ENCODE results near the gene CLDN6. TPM values are rescaled to one million over a fixed set of nuclear protein-coding genes. Genes with fewer than 3 reads are reported as not detected.
A peak's percentile ranks its signal among the peaks of the same experiment; 100 is the strongest.

CLDN6 gene
- total and polyA plus RNA-seq, 2 of the 13 experiments (the other 11 are each of a cell fraction or from before 2014, with no cell fraction given) = 5.9 to 7.6 TPM

DNA sequence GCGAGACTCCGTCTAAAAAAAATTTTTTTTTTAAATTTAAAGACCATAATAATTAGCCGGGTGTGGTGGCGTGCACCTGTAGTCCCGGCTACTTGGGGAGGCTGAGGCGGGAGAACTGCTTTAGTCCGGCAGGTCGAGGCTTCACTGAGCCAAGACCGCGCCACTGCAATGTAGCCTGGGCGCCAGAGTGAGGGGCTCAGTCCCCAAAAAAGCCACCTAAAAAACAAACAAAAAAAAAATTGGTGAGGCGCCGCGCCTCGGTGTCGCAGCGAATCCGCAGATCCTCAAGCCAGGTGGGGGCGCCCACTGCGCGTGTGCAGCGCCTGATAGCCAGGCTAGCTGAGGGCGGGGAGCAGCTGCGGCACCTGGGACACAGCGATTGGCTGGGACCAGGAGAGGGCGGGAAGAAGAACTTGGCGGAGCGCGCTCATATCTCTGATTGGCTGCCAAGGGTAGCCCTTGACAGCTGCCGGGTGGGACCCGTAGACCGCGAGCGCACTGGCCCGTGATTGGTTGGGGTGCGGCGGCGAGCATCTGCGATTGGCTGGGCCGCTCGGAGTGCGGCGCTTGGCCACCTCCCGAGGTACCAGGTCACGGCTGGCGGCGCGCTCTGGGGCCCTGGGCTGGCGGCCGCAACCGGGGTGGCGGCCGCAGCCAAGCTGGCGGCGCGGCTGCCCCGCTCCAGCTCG lies 14.3 kb downstream of the CLDN6 start (continued):
- TF ChIP-seq ELF4 (CRISPR knock-in tag; IDR thresholded peaks at IDR 0.05; ENCODE audit: borderline replicate concordance) = no peak
- TF ChIP-seq NFKBIZ (CRISPR knock-in tag; IDR thresholded peaks at IDR 0.05) = 0 out of 2 replicates have a peak, but pooled peaks have one; percentile 19
- TF ChIP-seq HMGA1 (CRISPR knock-in tag; conservative IDR thresholded peaks at IDR 0.05) = no peak
- TF ChIP-seq SAFB2 (CRISPR knock-in tag; IDR thresholded peaks at IDR 0.05; ENCODE audit: borderline replicate concordance, low read depth) = no peak
- TF ChIP-seq ZNF777 (CRISPR knock-in tag; IDR thresholded peaks at IDR 0.05) = no peak
- TF ChIP-seq, protein P1, sequence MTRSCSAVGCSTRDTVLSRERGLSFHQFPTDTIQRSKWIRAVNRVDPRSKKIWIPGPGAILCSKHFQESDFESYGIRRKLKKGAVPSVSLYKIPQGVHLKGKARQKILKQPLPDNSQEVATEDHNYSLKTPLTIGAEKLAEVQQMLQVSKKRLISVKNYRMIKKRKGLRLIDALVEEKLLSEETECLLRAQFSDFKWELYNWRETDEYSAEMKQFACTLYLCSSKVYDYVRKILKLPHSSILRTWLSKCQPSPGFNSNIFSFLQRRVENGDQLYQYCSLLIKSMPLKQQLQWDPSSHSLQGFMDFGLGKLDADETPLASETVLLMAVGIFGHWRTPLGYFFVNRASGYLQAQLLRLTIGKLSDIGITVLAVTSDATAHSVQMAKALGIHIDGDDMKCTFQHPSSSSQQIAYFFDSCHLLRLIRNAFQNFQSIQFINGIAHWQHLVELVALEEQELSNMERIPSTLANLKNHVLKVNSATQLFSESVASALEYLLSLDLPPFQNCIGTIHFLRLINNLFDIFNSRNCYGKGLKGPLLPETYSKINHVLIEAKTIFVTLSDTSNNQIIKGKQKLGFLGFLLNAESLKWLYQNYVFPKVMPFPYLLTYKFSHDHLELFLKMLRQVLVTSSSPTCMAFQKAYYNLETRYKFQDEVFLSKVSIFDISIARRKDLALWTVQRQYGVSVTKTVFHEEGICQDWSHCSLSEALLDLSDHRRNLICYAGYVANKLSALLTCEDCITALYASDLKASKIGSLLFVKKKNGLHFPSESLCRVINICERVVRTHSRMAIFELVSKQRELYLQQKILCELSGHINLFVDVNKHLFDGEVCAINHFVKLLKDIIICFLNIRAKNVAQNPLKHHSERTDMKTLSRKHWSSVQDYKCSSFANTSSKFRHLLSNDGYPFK (CRISPR knock-in tag; IDR thresholded peaks at IDR 0.05; ENCODE audit: borderline replicate concordance) = peak; percentile 57; the same call in 1 of the 2 replicates
- peak; percentile 55; the same call in 1 of the 2 replicates for TF ChIP-seq NFKB2 (CRISPR knock-in tag; IDR thresholded peaks at IDR 0.05; ENCODE audit: borderline replicate concordance)
- TF ChIP-seq DPF2 (CRISPR knock-in tag; IDR thresholded peaks at IDR 0.05; ENCODE audit: borderline replicate concordance, low read depth) = no peak
- TF ChIP-seq ZNF160 (CRISPR knock-in tag; IDR thresholded peaks at IDR 0.05) = no peak
- TF ChIP-seq, protein P2, sequence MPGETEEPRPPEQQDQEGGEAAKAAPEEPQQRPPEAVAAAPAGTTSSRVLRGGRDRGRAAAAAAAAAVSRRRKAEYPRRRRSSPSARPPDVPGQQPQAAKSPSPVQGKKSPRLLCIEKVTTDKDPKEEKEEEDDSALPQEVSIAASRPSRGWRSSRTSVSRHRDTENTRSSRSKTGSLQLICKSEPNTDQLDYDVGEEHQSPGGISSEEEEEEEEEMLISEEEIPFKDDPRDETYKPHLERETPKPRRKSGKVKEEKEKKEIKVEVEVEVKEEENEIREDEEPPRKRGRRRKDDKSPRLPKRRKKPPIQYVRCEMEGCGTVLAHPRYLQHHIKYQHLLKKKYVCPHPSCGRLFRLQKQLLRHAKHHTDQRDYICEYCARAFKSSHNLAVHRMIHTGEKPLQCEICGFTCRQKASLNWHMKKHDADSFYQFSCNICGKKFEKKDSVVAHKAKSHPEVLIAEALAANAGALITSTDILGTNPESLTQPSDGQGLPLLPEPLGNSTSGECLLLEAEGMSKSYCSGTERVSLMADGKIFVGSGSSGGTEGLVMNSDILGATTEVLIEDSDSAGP (CRISPR knock-in tag; IDR thresholded peaks at IDR 0.05; ENCODE audit: borderline replicate concordance) = peak; percentile 53; the same call in 1 of the 2 replicates
- TF ChIP-seq CBX1 (IDR thresholded peaks at IDR 0.05; ENCODE audit: low read depth) = no peak
- no peak for TF ChIP-seq ZNF674 (CRISPR knock-in tag; IDR thresholded peaks at IDR 0.05; ENCODE audit: low read depth)
- peak; percentile 28; the same call in 1 of the 2 replicates for TF ChIP-seq ZMYM3 (CRISPR knock-in tag; IDR thresholded peaks at IDR 0.05)
- peak; percentile 57; the same call in 1 of the 2 replicates for TF ChIP-seq ATF7-NPFF (CRISPR knock-in tag; IDR thresholded peaks at IDR 0.05; ENCODE audit: low read depth)
- TF ChIP-seq KDM3A (CRISPR knock-in tag; IDR thresholded peaks at IDR 0.05; ENCODE audit: low read depth) = peak; percentile 99
- TF ChIP-seq SMARCC2 (IDR thresholded peaks at IDR 0.05) = no peak
- TF ChIP-seq ZNF83 (CRISPR knock-in tag; IDR thresholded peaks at IDR 0.05; ENCODE audit: borderline replicate concordance) = no peak
- TF ChIP-seq ZNF550 (CRISPR knock-in tag; IDR thresholded peaks at IDR 0.05; ENCODE audit: borderline replicate concordance) = no peak
- TF ChIP-seq MLLT10 (CRISPR knock-in tag; IDR thresholded peaks at IDR 0.05) = no peak
- TF ChIP-seq ZFP41 (CRISPR knock-in tag; IDR thresholded peaks at IDR 0.05; ENCODE audit: borderline replicate concordance) = no peak
- no peak for TF ChIP-seq ZSCAN22 (CRISPR knock-in tag; IDR thresholded peaks at IDR 0.05)
- TF ChIP-seq IKZF4 (CRISPR knock-in tag; IDR thresholded peaks at IDR 0.05; ENCODE audit: borderline replicate concordance, low read depth, not compliant biosample characterization) = no peak
- TF ChIP-seq PHF20 (CRISPR knock-in tag; IDR thresholded peaks at IDR 0.05) = no peak
- TF ChIP-seq, protein P3, sequence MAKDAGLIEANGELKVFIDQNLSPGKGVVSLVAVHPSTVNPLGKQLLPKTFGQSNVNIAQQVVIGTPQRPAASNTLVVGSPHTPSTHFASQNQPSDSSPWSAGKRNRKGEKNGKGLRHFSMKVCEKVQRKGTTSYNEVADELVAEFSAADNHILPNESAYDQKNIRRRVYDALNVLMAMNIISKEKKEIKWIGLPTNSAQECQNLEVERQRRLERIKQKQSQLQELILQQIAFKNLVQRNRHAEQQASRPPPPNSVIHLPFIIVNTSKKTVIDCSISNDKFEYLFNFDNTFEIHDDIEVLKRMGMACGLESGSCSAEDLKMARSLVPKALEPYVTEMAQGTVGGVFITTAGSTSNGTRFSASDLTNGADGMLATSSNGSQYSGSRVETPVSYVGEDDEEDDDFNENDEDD (CRISPR knock-in tag; IDR thresholded peaks at IDR 0.05; ENCODE audit: borderline replicate concordance) = peak; percentile 87
- no peak; the same call in 1 of the 2 replicates for TF ChIP-seq ZNF430 (CRISPR knock-in tag; IDR thresholded peaks at IDR 0.05)
- TF ChIP-seq ZFP37 (CRISPR knock-in tag; IDR thresholded peaks at IDR 0.05; ENCODE audit: borderline replicate concordance) = no peak
